GM19043 (cell line): ENCODE data around the gene RELN.
"Not testable (repeated sequence)": the region's sequence is repeated elsewhere in the genome, so short reads cannot be mapped to it uniquely, and the experiment has no call there.

Source experiments
- ATAC-seq: cut with Tn5 transposase; IDR thresholded peaks from one replicate; pipeline ENCODE4 v1.9.1; 2021; ENCODE audit warnings: low read depth; ENCODE audit not compliant: unreplicated experiment

The RELN gene

GRCh38 chr7:103796327-103796962 lies 193.0 kb downstream of the RELN start:
- ATAC-seq, result no peak

GRCh38 chr7:103795787-103796186 lies 193.7 kb downstream of the RELN start:
- no peak for ATAC-seq

GRCh38 chr7:103795107-103795506 lies 194.4 kb downstream of the RELN start:
- ATAC-seq, result no peak

- no peak for ATAC-seq
Measured at GRCh38 chr7:103794424-103794823, 195.0 kb downstream of the RELN start.

GRCh38 chr7:103793614-103794013 lies 195.8 kb downstream of the RELN start:
- no peak for ATAC-seq

- no peak for ATAC-seq
Measured at GRCh38 chr7:103791894-103792293, 197.6 kb downstream of the RELN start.

- ATAC-seq, result not testable (repeated sequence)
Measured at GRCh38 chr7:103787041-103787440, 202.4 kb downstream of the RELN start.

- ATAC-seq, result no peak
Measured at GRCh38 chr7:103784646-103785286, 204.7 kb downstream of the RELN start.

GRCh38 chr7:103781409-103781808 lies 208.0 kb downstream of the RELN start:
- no peak for ATAC-seq

GRCh38 chr7:103780561-103780960 lies 208.9 kb downstream of the RELN start:
- ATAC-seq, result not testable (repeated sequence)

- ATAC-seq, result no peak
Measured at GRCh38 chr7:103777440-103777839, 212.0 kb downstream of the RELN start.

GRCh38 chr7:103773726-103774125 lies 215.7 kb downstream of the RELN start:
- no peak for ATAC-seq

- ATAC-seq, result no peak
Measured at GRCh38 chr7:103772171-103772773, 217.2 kb downstream of the RELN start.

- no peak for ATAC-seq
Measured at GRCh38 chr7:103771294-103771693, 218.2 kb downstream of the RELN start.

GRCh38 chr7:103766660-103767059 lies 222.8 kb downstream of the RELN start:
- no peak for ATAC-seq

GRCh38 chr7:103765901-103766300 lies 223.6 kb downstream of the RELN start:
- ATAC-seq, result no peak

GRCh38 chr7:103764901-103765300 lies 224.6 kb downstream of the RELN start:
- ATAC-seq, result no peak

GRCh38 chr7:103762877-103763276 lies 226.6 kb downstream of the RELN start:
- no peak for ATAC-seq

- ATAC-seq, result no peak
Measured at GRCh38 chr7:103762065-103762760, 227.2 kb downstream of the RELN start.

- ATAC-seq, result no peak
Measured at GRCh38 chr7:103752995-103753394, 236.5 kb downstream of the RELN start.

- no peak for ATAC-seq
Measured at GRCh38 chr7:103751311-103751880, 238.1 kb downstream of the RELN start.
